HCT116 (cell line): ENCODE data around the gene EIF4G3. TPM values are rescaled to one million over a fixed set of nuclear protein-coding genes. Genes with fewer than 3 reads are reported as not detected.

ENCODE experiments used
- ATAC-seq: fragments of 200-7000 bp; cut with Tn5 transposase; 2 replicates; pipeline ENCODE4 v1.9.1; 2020; ENCODE audit warnings: mild to moderate bottlenecking, moderate library complexity
- BruUV-seq: library from RNA; stranded (reverse); fragments of 400-500 nt; replicated peaks from 2 replicates; lab custom pipeline; 2021; lab: Mats Ljungman, UMichigan
- CTCF ChIA-PET: fragments of 300-600 bp; sonication (Branson Sonifier 250); formaldehyde crosslinking; loops from one replicate; lab custom pipeline; 2021; ENCODE audit warnings: antibody characterized with exemption; lab: Charles Lee
- POLR2A ChIA-PET: fragments of 300-600, 350-600 bp; sonication (Branson Sonifier 250); formaldehyde crosslinking; loops from one replicate; lab custom pipeline; 2021; ENCODE audit warnings: antibody characterized with exemption; lab: Charles Lee
- RAD21 ChIA-PET, 2 experiments: fragments of 300-600 bp; sonication (Branson Sonifier 250); formaldehyde crosslinking; loops; one replicate each; lab custom pipeline; 2023; ENCODE audit warnings: low total read pairs in 2 of 2; ENCODE audit not compliant: uncharacterized antibody in 2 of 2, unreplicated experiment in 2 of 2, low non-redundant PET in 1 of 2; lab: Charles Lee
- DNase-seq: peaks from one replicate; pipeline ENCODE4 v3.0.0-alpha.2; 2010; ENCODE audit warnings: low read depth, low spot score
- H2AFZ ChIP-seq: fragments of 200-600 bp; shearing (Covaris generic), sonication (generic); 2 replicates; pipeline ENCODE4 v1.6.1; 2017; ENCODE audit warnings: low read depth, mixed run types, mixed read lengths, antibody characterized with exemption, low read length; ENCODE audit not compliant: poor library complexity, severe bottlenecking
- H3K27ac ChIP-seq: 2 replicates; pipeline ENCODE4 v1.5.1; 2012; ENCODE audit warnings: low read depth, low read length
- H3K27me3 ChIP-seq: fragments of 200-600 bp; sonication (generic); 2 replicates; pipeline ENCODE4 v1.6.1; 2016; ENCODE audit warnings: mixed run types, low read length, mixed read lengths; ENCODE audit not compliant: insufficient read depth
- H3K36me3 ChIP-seq, 2 experiments: fragments of 200-500 bp in 1 of 2; fragments of 200-600 bp in 1 of 2; sonication (Bioruptor generic) in 1 of 2; sonication (generic) in 1 of 2; 2 replicates each; pipeline versions ENCODE4 v1.5.1 to v1.6.1; 2014 to 2016; ENCODE audit warnings: low read length in 2 of 2, inconsistent platforms in 1 of 2, mixed read lengths in 1 of 2, mixed run types in 1 of 2; ENCODE audit not compliant: insufficient read depth in 2 of 2, control insufficient read depth in 1 of 2
- H3K4me1 ChIP-seq, 2 experiments: fragments of 200-600 bp in 1 of 2; sonication (generic) in 1 of 2; 2 replicates each; pipeline versions ENCODE4 v1.5.1 to v1.6.1; 2012 to 2017; ENCODE audit warnings: low read length in 2 of 2, inconsistent platforms in 1 of 2, mild to moderate bottlenecking in 1 of 2, mixed read lengths in 1 of 2, mixed run types in 1 of 2, moderate library complexity in 1 of 2; ENCODE audit not compliant: insufficient read depth in 2 of 2, control insufficient read depth in 1 of 2
- H3K4me2 ChIP-seq: fragments of 200-600 bp; sonication (generic); 2 replicates; pipeline ENCODE4 v1.6.1; 2017; ENCODE audit warnings: mixed run types, low read length, mixed read lengths
- H3K4me3 ChIP-seq, 2 experiments: fragments of 200-600 bp in 1 of 2; sonication (generic) in 1 of 2; replicated peaks in 1 of 2; 2 replicates each; pipeline ENCODE4 v1.5.1; 2011 to 2016; ENCODE audit warnings: low read length in 2 of 2, control low read depth in 1 of 2, low read depth in 1 of 2, mild to moderate bottlenecking in 1 of 2, mixed read lengths in 1 of 2, mixed run types in 1 of 2
- H3K79me2 ChIP-seq: fragments of 200-600 bp; sonication (generic); 2 replicates; pipeline ENCODE4 v1.6.1; 2017; ENCODE audit warnings: mild to moderate bottlenecking, mixed run types, low read length, moderate library complexity, mixed read lengths; ENCODE audit not compliant: insufficient read depth
- H3K9ac ChIP-seq: fragments of 200-600 bp; sonication (generic); 2 replicates; pipeline ENCODE4 v1.6.1; 2016; ENCODE audit warnings: low read length, mixed read lengths
- H3K9me2 ChIP-seq: fragments of 200-600 bp; sonication (generic), shearing (Covaris generic); 2 replicates; pipeline ENCODE4 v1.6.1; 2017; ENCODE audit warnings: mixed run types, mild to moderate bottlenecking, moderate library complexity; ENCODE audit not compliant: insufficient read depth
- H3K9me3 ChIP-seq, 2 experiments: fragments of 200-500 bp in 1 of 2; fragments of 200-600 bp in 1 of 2; sonication (Bioruptor generic) in 1 of 2; sonication (generic) in 1 of 2; 2 replicates each; pipeline ENCODE4 v1.6.1; 2014 to 2017; ENCODE audit warnings: low read length in 2 of 2, mixed read lengths in 2 of 2, inconsistent platforms in 1 of 2, low read depth in 1 of 2, mild to moderate bottlenecking in 1 of 2, mixed run types in 1 of 2, moderate library complexity in 1 of 2; ENCODE audit not compliant: control insufficient read depth in 1 of 2, insufficient read depth in 1 of 2
- H4K20me1 ChIP-seq: fragments of 200-600 bp; sonication (generic), shearing (Covaris generic); 2 replicates; pipeline ENCODE4 v1.6.1; 2017; ENCODE audit warnings: mixed run types, mild to moderate bottlenecking, moderate library complexity; ENCODE audit not compliant: insufficient read depth
- CBX3 ChIP-seq: IDR thresholded peaks from 2 replicates; pipeline ENCODE4 v1.6.1; 2012; ENCODE audit warnings: low read depth
- CEBPB ChIP-seq: IDR thresholded peaks from 2 replicates; pipeline ENCODE4 v1.6.1; 2012; ENCODE audit warnings: low read depth
- EGR1 ChIP-seq: IDR thresholded peaks from 2 replicates; pipeline ENCODE4 v1.6.1; 2012; ENCODE audit warnings: low read depth
- ELF1 ChIP-seq: IDR thresholded peaks from 2 replicates; pipeline ENCODE4 v1.6.1; 2012; ENCODE audit warnings: low read depth, borderline replicate concordance
- EZH2 ChIP-seq: fragments of 200-600 bp; sonication (generic); IDR thresholded peaks from 2 replicates; pipeline ENCODE4 v1.6.1; 2017; ENCODE audit warnings: antibody characterized with exemption, mixed run types
- FOSL1 ChIP-seq: IDR thresholded peaks from 2 replicates; pipeline ENCODE4 v1.6.1; 2012; ENCODE audit warnings: low read depth
- JUND ChIP-seq: IDR thresholded peaks from 2 replicates; pipeline ENCODE4 v1.6.1; 2012
- POLR2A ChIP-seq: IDR thresholded peaks from 2 replicates; pipeline ENCODE4 v1.7.0; 2011; ENCODE audit warnings: borderline replicate concordance; ENCODE audit not compliant: insufficient read depth, insufficient read length; ENCODE audit errors: extremely low read depth
- POLR2AphosphoS5 ChIP-seq: IDR thresholded peaks from 2 replicates; pipeline ENCODE4 v1.6.1; 2011; ENCODE audit warnings: mild to moderate bottlenecking, low read depth, low read length, moderate library complexity
- RAD21 ChIP-seq: IDR thresholded peaks from 2 replicates; pipeline ENCODE4 v1.6.1; 2012; ENCODE audit warnings: low read depth, mild to moderate bottlenecking
- SIN3A ChIP-seq: IDR thresholded peaks from 2 replicates; pipeline ENCODE4 v1.6.1; 2012; ENCODE audit warnings: low read depth
- SP1 ChIP-seq: IDR thresholded peaks from 2 replicates; pipeline ENCODE4 v1.6.1; 2012; ENCODE audit warnings: low read depth
- ZNF274 ChIP-seq: fragments of 200-500 bp; sonication (Bioruptor generic); IDR thresholded peaks from 2 replicates; pipeline ENCODE4 v1.6.1; 2014; ENCODE audit warnings: mild to moderate bottlenecking, low read depth, low read length, inconsistent platforms
- intact Hi-C: fragments of 100-400 bp; cut with micrococcal nuclease; formaldehyde crosslinking; loops from 2 replicates; pipeline ENCODE4 v1.10.0; 2022
- total RNA-seq: library from RNA; stranded (reverse); gene quantifications from one replicate; pipeline ENCODE4 v1.2.1, GENCODE V29; 2021; ENCODE audit not compliant: unreplicated experiment
- TF ChIP-seq, protein P1 (sequence below): IDR thresholded peaks from 2 replicates; pipeline ENCODE4 v1.6.1; 2012; ENCODE audit warnings: low read depth
- TF ChIP-seq, protein P2 (sequence below): IDR thresholded peaks from 2 replicates; pipeline ENCODE4 v1.6.1; 2011; ENCODE audit warnings: mild to moderate bottlenecking, low read length, moderate library complexity; ENCODE audit not compliant: insufficient replicate concordance; ENCODE audit errors: extremely low read depth

Gene EIF4G3
- total RNA-seq, 1 experiment from 2014 or later = 40.1 TPM

DNA sequence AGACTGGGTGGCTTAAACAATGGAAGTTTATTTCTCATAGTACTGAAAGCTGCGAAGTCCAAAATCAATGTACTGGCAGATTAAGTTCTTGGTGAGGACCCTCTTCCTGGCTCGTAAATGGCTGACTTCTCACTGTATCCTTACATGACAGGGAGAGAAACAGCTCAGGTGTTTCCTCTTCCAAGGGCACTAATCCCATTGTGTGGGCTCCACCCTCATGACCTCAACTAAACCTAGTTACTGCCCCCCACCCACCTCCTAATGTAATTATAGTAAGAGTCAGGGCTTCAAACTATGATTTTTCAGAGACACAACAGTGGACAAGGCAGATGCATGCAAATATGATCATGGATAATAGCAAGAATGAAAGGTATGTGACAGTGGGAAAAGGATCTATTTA lies 308.4 kb downstream of the EIF4G3 start:
- ChIA-PET RAD21 (no interaction called here), POLR2A (no interaction called here), CTCF (no interaction called here)
- no TSS peak for BruUV-seq
- H3K4me1 ChIP-seq = no peaks in the 10 kb centered on the region
- H3K9ac ChIP-seq = no peak overlapping the region
- H3K36me3 ChIP-seq = no peaks in the 10 kb centered on the region; a peak in 1 of 4 replicates
- DNase-seq (no peak), ATAC-seq (no peak)
- no peak overlapping the region for H3K27ac ChIP-seq
- intact Hi-C loops = no loop called here
- no peaks in the 10 kb centered on the region for H3K27me3 ChIP-seq
- H3K9me3 ChIP-seq = no peaks in the 10 kb centered on the region
- H3K9me2 ChIP-seq = no peaks in the 10 kb centered on the region
- no peaks in the 10 kb centered on the region for H4K20me1 ChIP-seq
- H3K4me3 ChIP-seq = no peak overlapping the region
- no peak overlapping the region for H2AFZ ChIP-seq
- H3K79me2 ChIP-seq = no peaks in the 10 kb centered on the region
- H3K4me2 ChIP-seq = no peak overlapping the region
- TF ChIP-seq, protein P1, sequence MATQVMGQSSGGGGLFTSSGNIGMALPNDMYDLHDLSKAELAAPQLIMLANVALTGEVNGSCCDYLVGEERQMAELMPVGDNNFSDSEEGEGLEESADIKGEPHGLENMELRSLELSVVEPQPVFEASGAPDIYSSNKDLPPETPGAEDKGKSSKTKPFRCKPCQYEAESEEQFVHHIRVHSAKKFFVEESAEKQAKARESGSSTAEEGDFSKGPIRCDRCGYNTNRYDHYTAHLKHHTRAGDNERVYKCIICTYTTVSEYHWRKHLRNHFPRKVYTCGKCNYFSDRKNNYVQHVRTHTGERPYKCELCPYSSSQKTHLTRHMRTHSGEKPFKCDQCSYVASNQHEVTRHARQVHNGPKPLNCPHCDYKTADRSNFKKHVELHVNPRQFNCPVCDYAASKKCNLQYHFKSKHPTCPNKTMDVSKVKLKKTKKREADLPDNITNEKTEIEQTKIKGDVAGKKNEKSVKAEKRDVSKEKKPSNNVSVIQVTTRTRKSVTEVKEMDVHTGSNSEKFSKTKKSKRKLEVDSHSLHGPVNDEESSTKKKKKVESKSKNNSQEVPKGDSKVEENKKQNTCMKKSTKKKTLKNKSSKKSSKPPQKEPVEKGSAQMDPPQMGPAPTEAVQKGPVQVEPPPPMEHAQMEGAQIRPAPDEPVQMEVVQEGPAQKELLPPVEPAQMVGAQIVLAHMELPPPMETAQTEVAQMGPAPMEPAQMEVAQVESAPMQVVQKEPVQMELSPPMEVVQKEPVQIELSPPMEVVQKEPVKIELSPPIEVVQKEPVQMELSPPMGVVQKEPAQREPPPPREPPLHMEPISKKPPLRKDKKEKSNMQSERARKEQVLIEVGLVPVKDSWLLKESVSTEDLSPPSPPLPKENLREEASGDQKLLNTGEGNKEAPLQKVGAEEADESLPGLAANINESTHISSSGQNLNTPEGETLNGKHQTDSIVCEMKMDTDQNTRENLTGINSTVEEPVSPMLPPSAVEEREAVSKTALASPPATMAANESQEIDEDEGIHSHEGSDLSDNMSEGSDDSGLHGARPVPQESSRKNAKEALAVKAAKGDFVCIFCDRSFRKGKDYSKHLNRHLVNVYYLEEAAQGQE = no peak
- TF ChIP-seq EGR1 (no peak), ELF1 (no peak), ZNF274 (no peak), FOSL1 (no peak), SP1 (no peak), POLR2AphosphoS5 (no peak)

DNA sequence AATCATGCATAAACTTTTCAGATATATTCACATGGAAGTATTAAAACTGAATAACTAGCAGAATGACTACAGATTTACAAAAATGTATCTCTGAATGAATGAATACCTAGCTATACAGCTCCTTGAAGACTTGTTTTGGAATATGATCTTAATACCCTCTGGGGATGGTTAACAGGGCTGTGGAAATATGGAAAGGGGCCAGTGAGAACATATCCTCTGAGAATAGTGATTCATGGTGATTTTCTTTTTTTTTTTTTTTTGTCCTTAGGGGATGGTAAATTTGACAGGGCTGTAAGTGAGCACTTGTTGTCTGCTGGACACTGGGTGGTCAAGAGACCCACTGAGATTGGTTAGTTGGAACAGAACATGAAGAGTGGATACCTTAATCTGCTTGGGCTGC lies 308.9 kb downstream of the EIF4G3 start:
- intact Hi-C loops = no loop called here
- DNase-seq = no peak
- ChIA-PET POLR2A (no interaction called here), RAD21 (no interaction called here), CTCF (no interaction called here)
- no peaks in the 10 kb centered on the region for H3K79me2 ChIP-seq
- H3K36me3 ChIP-seq = no peaks in the 10 kb centered on the region; a peak in 1 of 4 replicates
- no peak overlapping the region for H2AFZ ChIP-seq
- H3K9me3 ChIP-seq = no peaks in the 10 kb centered on the region
- no peak overlapping the region for H3K4me2 ChIP-seq
- no peaks in the 10 kb centered on the region for H3K9me2 ChIP-seq
- no peaks in the 10 kb centered on the region for H4K20me1 ChIP-seq
- H3K4me1 ChIP-seq = no peaks in the 10 kb centered on the region
- no peak overlapping the region for H3K27ac ChIP-seq
- no peaks in the 10 kb centered on the region for H3K27me3 ChIP-seq
- no peak overlapping the region for H3K4me3 ChIP-seq
- no peak overlapping the region for H3K9ac ChIP-seq
- ATAC-seq = no peak
- BruUV-seq = no TSS peak
- TF ChIP-seq CEBPB (no peak), SIN3A (no peak), EGR1 (no peak), CBX3 (no peak), JUND (no peak), SP1 (no peak), RAD21 (no peak), ELF1 (no peak), POLR2AphosphoS5 (no peak), EZH2 (no peak), POLR2A (no peak)
- TF ChIP-seq, protein P2, sequence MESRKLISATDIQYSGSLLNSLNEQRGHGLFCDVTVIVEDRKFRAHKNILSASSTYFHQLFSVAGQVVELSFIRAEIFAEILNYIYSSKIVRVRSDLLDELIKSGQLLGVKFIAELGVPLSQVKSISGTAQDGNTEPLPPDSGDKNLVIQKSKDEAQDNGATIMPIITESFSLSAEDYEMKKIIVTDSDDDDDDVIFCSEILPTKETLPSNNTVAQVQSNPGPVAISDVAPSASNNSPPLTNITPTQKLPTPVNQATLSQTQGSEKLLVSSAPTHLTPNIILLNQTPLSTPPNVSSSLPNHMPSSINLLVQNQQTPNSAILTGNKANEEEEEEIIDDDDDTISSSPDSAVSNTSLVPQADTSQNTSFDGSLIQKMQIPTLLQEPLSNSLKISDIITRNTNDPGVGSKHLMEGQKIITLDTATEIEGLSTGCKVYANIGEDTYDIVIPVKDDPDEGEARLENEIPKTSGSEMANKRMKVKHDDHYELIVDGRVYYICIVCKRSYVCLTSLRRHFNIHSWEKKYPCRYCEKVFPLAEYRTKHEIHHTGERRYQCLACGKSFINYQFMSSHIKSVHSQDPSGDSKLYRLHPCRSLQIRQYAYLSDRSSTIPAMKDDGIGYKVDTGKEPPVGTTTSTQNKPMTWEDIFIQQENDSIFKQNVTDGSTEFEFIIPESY = no peak
